Central memory CD4-positive, alpha-beta T cell (primary cell): Measurements from ENCODE around the gene DPP10.

Experiments
- DNase-seq: peaks from one replicate; pipeline ENCODE4 v3.0.0; 2022

DPP10 gene

GRCh38 chr2:115596659-115597375, 1154.4 kb downstream of the DPP10 start:
- no peak for DNase-seq

- DNase-seq, result no peak
Measured at GRCh38 chr2:115603285-115603684, 1160.8 kb downstream of the DPP10 start.

- no peak for DNase-seq
Measured at GRCh38 chr2:115606350-115606749, 1163.9 kb downstream of the DPP10 start.

- no peak for DNase-seq
Measured at GRCh38 chr2:115609978-115610377, 1167.5 kb downstream of the DPP10 start.

GRCh38 chr2:115610888-115611287, 1168.4 kb downstream of the DPP10 start:
- no peak for DNase-seq

GRCh38 chr2:115624332-115624731, 1181.9 kb downstream of the DPP10 start:
- DNase-seq, result no peak

GRCh38 chr2:115634578-115634977, 1192.1 kb downstream of the DPP10 start:
- DNase-seq, result no peak

GRCh38 chr2:115635430-115635829, 1193.0 kb downstream of the DPP10 start:
- no peak for DNase-seq

GRCh38 chr2:115649731-115650130, 1207.3 kb downstream of the DPP10 start:
- DNase-seq, result no peak

GRCh38 chr2:115650827-115651226, 1208.4 kb downstream of the DPP10 start:
- no peak for DNase-seq

- DNase-seq, result no peak
Measured at GRCh38 chr2:115652652-115653051, 1210.2 kb downstream of the DPP10 start.

GRCh38 chr2:115654362-115654761, 1211.9 kb downstream of the DPP10 start:
- no peak for DNase-seq

GRCh38 chr2:115678129-115678528, 1235.7 kb downstream of the DPP10 start:
- no peak for DNase-seq

- DNase-seq, result no peak
Measured at GRCh38 chr2:115684345-115684744, 1241.9 kb downstream of the DPP10 start.

- no peak for DNase-seq
Measured at GRCh38 chr2:115691409-115691808, 1249.0 kb downstream of the DPP10 start.

- no peak for DNase-seq
Measured at GRCh38 chr2:115694651-115695050, 1252.2 kb downstream of the DPP10 start.

- no peak for DNase-seq
Measured at GRCh38 chr2:115733190-115733775, 1290.8 kb downstream of the DPP10 start.

- no peak for DNase-seq
Measured at GRCh38 chr2:115738111-115738510, 1295.7 kb downstream of the DPP10 start.

- no peak for DNase-seq
Measured at GRCh38 chr2:115739574-115739973, 1297.1 kb downstream of the DPP10 start.

GRCh38 chr2:115746151-115746550, 1303.7 kb downstream of the DPP10 start:
- DNase-seq, result no peak

- no peak for DNase-seq
Measured at GRCh38 chr2:115757286-115757685, 1314.8 kb downstream of the DPP10 start.

GRCh38 chr2:115763601-115764000, 1321.2 kb downstream of the DPP10 start:
- no peak for DNase-seq

GRCh38 chr2:115771516-115771915, 1329.1 kb downstream of the DPP10 start:
- no peak for DNase-seq

- no peak for DNase-seq
Measured at GRCh38 chr2:115774361-115774760, 1331.9 kb downstream of the DPP10 start.
